Activated CD8-positive, alpha-beta memory T cell treated with anti-CD3 and anti-CD28 coated beads, Interleukin-2, amount 50 U/mL, for 48 hours (primary cell): Measurements from ENCODE around the gene ATAD3A.
A peak's percentile ranks its signal among the peaks of the same experiment; 100 is the strongest.

Experiments
- DNase-seq: peaks from one replicate; pipeline ENCODE4 v3.0.0-alpha.2; 2020

The ATAD3A gene

GRCh38 chr1:1558591-1558990 lies 46.6 kb downstream of the ATAD3A start:
- no peak for DNase-seq

DNA sequence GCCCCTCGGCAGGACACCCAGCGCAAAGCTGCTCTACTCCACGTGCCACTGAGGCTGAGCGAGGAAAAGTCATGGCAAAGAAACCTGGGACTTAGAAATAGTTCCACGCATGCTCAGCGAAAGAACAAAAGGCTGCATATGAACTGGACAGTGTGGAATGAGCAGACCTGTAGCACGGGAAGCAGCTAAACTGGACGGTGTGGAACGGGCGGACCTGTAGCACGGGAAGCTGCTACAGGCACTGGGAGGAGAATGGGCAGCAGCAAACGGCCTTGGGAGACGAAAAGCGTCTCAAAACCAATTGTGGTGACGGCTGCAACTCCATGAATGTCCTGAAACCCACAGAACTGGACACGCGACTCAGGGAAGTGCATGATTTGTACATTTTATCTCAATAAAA lies 47.1 kb downstream of the ATAD3A start:
- no peak for DNase-seq

GRCh38 chr1:1560178-1560577 lies 48.2 kb downstream of the ATAD3A start:
- no peak for DNase-seq

GRCh38 chr1:1561801-1562470 lies 50.0 kb downstream of the ATAD3A start:
- peak; percentile 50 for DNase-seq

- peak; percentile 53 for DNase-seq
Observed at GRCh38 chr1:1562556-1563195, 50.7 kb downstream of the ATAD3A start.

- no peak for DNase-seq
Observed at GRCh38 chr1:1563688-1564087, 51.7 kb downstream of the ATAD3A start.

- no peak for DNase-seq
Observed at GRCh38 chr1:1564268-1564667, 52.3 kb downstream of the ATAD3A start.

- DNase-seq: no peak
Observed at GRCh38 chr1:1565340-1565739, 53.4 kb downstream of the ATAD3A start.

GRCh38 chr1:1567152-1567875 lies 55.4 kb downstream of the ATAD3A start:
- no peak for DNase-seq

DNA sequence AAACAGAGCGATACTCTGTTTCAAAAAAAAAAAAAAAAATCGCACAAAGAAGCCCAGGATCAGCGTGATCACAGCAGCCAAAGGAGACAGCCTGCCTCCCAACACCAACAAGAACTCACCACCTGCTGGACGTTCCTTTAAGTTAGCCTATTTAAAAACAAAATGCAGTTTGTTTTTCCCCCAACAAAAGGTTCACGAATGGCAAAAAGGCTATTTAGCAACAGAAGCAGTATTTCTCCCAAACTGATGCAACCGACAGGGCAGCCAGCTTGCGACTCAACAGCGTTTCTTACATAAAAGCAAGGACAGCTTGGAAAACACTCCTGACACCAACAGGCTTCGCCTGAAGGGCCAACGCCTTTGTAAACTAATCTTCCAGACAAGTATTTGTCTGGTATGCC lies 55.9 kb downstream of the ATAD3A start:
- no peak for DNase-seq

- DNase-seq: no peak
Observed at GRCh38 chr1:1569341-1569740, 57.4 kb downstream of the ATAD3A start.

DNA sequence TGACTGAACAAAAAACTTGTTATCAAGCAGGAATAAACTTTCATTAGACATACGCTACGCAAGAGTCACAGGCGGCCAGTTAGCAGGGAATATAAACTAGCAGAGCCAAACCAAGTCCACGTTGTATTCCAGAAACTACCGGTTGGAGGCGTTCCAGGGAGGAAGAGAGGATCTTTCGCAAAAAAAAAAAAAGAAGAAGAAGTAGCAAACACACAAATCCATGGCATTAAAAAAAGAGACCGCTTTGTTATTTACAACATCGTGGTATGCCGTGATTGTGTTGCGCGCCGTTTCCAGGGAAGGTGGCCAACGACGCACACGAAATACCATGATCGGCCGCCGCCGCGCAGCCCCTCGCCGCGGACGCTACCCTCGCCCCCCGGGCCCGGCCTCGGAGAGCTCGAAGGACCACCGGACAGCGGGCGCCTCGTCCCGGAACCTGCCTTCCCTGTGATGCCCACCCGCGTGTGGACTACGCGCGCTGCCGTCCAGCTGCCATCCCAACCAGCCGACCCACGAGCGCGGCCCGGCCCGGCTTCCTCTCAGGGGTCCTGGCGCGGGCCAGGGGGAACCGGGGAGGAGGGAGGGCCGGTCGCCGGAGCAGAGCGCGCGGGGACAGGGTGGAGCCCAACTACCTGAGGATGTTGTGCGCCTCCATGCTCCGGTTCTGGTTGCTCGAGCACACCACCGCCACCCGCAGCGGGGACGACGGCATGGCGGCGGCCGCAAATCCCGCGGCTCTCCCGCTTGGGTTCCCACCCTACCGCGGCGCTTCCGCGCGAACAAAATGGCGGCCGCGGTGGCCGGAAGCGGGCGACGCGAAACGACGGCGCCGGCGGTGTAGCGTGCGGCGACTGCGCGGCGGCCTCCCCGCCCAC lies 62.1 kb downstream of the ATAD3A start:
- peak; percentile 86 for DNase-seq

GRCh38 chr1:1574721-1575537 lies 63.0 kb downstream of the ATAD3A start, which contains the start of gene SSU72:
TSS of gene SSU72 (minus strand) at chr1:1574863. CDS start at chr1:1574557, 306 bp downstream.
- DNase-seq: peak; percentile 98

DNA sequence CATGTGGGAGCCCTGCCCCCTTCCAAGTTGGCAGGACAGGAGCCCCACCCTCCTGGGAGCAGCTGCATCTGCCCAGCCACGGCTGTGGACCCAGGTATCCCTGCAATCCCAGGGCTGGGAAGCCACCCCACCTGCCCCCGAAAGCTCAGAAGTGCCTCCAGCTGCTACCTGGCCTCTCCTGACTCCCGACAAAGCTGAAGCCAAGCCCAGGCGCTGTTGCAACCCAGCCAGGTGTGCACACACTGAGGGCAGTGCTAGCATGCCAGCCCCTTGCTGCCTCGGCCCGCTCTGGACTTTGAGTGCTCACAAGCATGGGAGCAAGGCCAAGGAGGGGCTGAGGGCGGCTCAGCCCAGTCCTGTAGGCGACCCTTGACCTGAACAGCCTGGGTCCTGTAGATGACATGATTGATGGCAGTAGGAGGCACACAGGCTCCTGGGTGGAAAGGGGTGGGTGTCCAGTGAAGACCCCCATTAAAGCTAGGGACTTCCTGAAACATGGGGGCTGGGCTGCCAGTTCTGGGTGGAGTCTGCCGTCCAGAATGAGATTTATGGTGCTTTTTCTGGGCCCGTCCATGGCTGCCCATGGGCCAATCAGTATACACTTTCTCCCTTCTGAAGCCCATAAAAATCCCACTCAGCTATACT lies 65.5 kb downstream of the ATAD3A start:
- no peak for DNase-seq

DNA sequence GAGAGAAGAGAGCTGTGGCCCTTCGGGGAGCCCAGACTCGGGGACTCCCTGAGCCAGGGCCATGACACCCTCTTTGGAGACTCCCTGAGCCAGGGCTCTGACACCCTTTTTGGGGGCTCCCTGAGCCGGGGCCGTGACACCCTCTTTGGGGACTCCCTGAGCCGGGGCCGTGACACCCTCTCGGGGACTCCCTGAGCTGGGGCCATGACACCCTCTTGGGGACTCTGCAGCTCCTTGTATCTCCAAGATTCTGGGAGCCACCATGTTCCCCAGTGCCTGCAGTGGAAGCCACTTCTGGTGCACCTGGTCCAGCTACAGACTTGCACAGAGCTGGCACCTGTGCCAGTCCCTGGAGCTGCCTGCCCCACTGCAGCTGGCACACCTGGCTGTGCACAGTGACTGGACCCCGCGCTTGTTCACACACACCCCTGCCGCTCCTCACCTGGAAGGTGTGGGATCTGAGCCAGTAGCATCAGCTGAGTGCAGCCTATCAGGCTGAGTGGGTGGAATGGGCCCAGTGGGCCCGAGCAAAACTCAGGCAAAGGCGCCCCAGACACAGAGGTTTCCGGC lies 66.5 kb downstream of the ATAD3A start:
- DNase-seq: no peak

DNA sequence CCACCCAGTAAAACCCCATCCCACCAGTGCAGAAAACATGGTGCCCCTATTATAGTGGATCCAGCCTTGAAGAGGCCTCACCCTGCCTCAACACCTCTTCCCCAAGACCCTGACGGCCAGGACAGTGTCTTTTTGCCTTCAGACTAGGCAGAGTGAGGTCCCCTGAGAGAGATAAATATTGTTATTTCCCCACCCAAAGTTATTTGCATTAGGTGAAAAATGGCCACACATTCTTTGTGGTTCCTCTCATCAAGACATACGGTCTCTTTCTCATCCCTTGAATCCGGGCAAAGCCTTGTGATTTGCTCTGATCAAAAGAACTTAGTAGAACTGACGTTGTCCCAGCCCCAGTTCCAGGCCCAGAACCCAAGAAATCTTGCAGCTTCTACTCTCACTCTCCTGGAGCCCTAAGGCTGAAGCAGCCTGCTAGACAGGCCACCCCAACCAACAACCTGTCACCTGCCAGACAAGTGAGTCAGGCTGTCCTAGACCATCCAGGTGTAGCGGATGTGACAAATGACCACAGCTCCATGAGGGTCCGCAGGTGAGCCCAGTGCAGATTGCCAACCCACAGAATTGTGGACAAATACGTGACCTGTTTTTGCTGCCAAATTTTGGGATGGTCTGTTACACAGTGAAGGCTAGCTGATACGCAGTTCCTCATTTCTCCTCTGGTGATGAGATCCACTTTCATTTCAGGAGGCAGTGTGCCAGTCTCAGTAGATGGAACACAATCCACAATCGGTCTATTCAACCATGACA lies 70.8 kb downstream of the ATAD3A start:
- DNase-seq: no peak

DNA sequence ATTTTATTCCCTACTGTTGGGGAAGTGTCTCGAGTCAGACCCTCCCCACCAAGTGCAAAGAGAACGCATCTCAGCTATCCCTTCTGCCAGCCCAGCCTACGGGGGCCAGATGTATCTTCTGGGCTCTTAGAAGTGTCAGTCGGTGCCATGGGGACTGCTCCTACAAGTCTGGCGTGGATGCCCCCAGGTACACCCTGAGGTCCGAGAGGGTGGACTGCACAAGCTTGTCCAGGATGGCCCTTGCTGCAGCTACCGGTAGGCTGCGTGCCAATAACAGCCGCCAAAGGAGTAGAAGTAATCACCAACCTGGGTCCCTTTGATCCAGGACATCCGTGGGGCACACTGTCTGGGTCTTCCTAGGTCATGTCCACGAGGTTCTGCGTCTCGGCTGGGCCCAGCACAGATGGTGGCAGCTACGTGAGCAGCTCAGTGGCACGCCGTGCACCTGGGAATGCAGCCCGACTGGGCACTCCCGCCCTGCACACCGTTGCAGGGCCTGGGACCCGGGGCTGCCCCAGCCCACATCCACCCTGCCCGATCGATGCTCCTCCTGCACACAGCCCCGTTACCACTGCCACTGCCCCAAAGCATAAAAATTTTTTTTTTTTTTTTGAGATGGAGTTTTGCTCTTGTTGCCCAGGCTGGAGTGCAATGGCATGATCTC lies 71.5 kb downstream of the ATAD3A start:
- DNase-seq: no peak
